GM21619 (cell line): ENCODE results near the gene POR.
A peak's percentile ranks its signal among the peaks of the same experiment; 100 is the strongest.
"Not testable (repeated sequence)": the region's sequence is repeated elsewhere in the genome, so short reads cannot be mapped to it uniquely, and the experiment has no call there.

Source experiments
- ATAC-seq: cut with Tn5 transposase; IDR thresholded peaks from one replicate; pipeline ENCODE4 v1.9.1; 2021; ENCODE audit not compliant: unreplicated experiment

POR gene

DNA sequence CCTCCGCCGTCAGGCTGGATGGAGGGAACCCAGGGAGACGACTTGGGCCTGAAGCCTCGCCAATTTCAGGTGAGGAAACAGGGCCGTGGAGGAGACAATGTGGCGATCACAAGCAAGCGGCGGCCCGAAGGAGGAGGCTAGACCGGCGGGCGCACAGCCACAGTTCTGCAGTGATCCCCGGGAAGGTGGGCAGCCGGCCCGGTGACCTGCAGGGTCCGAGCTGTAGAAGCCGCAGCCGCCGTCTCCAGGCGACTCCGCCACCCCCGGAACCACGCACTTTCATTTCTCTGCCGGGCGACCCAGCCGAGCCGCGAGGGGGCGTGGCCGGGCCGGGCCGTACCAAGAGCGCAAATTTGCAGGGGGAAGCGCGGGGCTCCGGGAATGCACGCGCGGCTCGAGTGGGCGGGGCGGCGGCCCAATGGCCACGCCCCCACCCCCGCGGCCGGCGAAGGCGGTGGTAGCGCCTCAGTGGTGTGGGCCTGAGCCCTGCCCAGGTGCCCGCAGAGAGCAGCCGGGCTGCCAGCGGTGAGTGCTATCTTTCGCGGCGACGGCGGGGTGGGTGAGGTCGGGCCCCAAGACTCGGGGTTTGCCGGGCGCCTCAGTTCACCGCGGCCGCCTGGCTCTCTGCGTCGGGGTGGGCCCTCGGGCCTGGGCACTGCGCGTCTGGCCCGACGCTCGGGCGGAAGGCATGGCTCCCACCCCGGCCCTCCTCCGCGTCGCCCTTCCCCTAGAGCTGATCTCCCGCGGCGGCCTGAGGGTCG lies at the start of gene POR:
POR (plus strand) TSS at position 501 of the 761 bp plus-strand sequence. CDS start 38,847 bp downstream, outside the sequence.
- ATAC-seq = peak; percentile 88

DNA sequence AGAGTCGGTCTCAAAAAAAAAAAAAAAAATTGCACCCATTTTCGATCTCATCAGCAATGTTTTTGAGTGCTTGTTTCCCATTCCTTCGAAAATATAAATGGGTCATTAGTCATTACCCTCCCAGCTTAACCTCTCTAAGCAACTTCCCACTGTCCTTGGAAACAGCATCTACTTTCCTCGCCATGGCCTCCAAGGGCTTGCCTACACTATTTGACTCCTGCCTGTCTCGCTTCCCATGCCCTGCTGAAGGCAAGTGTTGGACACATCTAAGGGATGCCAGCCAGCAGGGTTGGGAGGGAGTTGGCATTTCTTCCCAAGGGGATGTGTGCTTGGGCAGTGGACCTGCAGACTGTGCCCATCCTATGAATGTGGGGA lies 48.9 kb upstream of the POR start:
- ATAC-seq = no peak

DNA sequence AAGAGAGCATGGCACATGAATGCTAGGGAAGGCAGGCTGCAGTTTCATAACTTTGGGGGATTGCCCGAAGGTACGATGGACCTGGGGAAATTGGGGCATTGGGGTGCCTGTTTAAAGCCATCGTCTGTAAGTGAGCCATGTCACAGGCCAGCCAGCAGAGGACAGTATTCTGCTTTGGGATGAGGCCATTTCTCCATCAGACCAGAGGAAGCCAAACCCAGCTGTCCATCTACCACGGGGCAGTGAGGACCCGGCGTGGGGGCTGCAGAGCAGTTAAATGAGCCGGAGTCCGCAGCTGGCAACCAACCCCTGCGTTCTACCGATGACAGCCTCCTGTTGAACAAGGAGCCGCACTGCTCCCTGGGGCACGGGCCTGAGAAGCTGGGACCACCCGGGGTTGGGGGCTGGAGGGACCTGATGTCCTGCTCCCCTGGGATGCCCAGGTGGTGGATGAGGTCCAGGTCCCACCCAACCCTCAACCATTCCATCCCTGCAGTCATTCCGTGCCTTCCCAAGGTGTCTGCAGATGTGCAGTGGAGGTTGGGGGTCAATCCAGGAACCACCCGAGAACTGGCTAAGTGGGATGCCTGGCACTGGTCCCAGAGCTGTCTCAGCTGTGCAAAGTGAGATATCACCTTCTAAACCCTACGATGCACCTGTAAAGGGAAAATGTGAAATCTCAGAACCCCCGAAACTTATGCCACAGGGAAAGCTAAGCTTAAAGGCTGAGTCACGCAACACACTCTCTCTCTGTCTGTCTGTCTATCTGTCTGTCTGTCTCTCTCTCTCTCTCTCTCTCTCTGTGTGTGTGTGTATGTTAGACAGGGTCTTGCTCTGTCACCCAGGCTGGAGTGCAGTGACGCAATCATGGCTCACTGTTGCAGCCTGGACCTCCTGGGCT lies 48.2 kb upstream of the POR start:
- no peak for ATAC-seq

DNA sequence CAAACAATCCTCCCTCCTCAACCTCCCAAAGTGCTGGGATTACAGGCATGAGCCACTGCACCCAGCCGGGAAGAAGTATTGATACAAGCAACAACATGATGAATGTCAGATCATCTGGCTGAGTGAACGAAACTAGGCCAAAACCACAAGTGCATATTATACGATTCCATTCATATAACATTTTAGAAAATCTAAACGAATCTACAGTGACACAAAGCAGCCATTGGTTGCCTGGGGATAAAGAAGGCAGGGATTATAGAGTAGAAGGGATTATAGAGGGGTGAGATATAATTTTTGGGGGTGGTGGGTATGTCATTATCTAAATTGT lies 47.6 kb upstream of the POR start:
- no peak for ATAC-seq

DNA sequence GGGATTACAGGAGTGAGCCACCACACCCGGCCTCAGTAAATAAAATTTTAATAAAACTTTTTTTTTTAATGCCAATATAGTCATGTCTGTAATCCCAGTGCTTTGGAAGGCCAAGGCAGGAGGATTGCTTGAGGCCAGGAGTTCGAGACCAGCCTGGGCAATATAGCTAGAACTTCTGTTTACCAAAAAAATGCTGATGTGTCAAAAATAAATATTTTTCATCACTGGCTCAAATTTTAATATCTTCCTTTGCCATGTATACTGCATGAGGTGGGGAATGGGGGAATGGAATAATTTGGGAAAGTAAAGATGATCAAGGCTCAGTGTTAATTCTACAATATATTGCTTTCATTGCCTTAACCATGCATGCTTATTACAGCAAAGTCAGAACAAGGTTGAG lies 46.8 kb upstream of the POR start:
- no peak for ATAC-seq

DNA sequence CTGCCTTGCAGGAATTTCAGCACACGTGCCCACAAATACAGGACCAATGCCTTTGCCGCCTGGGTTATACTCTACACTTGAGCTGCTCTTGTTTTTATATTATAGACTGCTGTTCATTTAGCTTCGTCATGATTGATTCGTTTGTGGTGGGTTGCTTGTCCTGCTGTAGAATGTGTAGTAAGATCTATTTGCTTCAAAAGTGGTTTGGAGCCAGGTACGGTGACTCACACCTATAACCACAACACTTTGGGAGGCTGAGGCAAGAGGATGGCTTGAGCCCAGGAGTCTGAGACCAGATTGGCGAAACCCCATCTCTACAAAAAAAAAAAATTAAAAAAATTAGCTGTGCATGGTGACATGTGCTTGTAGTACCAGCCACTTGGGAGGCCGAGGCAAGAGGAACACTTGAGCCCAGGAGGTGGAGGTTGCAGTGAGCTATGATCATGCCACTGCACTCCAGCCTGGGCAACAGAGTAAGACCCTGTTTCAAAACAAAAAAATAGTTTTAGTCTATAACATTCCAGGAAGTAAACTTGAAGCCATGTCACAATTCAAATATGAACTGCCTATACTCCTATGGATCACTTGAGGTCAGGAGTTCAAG lies 45.1 kb upstream of the POR start:
- ATAC-seq = no peak

DNA sequence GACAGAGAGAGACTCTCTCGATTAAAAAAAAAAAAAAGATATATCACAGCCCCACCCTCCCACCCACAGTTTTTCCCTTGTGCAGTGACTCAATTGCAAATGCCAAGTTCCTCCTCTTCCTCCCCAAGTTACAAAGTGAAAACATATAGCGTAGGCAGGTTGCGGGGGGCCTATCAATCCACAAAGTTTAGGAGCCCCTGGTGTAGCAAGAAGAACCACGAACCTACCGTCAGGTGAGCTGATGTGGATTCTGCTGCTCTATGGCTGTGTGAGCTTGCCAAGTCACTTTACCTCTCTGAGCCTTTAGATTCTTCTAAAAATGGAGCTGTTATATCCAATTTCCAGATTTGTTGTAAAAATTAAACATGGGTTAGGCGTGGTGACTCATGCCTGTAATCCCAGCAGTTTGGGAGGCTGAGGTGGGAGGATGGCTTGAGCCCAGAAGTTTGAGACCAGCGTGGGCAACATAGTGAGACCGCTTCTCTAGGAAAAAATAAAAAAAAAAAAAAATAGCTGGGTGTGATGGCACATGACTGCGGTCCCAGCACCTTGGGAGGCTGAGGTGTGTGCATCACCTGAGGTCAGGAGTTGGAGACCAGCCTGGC lies 44.3 kb upstream of the POR start:
- ATAC-seq = no peak

DNA sequence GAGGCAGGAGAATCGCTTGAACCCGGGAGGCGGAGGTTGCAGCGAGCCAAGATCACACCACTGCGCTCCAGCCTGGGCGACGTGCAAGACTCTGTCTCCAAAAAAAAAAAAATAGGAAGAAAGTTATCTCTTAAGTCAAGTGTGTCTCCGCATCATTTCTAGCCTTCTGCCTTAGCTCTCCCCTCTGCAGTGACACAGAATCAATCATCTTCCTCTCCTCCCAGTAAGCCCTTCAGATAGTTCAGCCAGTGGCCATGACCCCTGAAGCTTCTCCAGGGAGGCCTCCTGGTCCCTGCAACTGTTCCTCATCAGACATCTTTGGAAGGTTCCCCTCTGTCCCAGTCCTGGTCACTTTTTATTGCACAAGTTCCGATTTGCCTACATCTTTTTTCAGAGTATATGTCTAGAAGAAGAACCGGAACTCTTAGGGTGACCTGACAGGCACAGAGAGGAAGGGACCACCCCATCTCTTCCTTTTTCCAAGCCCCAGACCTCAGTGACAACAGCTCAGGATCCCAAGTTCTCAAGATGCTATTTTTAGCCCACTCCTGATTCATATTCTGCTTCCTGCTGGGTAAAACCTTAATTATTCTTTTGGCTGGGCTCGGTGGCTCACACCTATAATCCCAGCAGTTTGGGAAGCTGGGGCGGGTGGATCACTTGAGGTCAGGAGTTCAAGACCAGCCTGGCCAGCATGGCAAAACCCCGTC lies 42.7 kb upstream of the POR start:
- no peak for ATAC-seq

DNA sequence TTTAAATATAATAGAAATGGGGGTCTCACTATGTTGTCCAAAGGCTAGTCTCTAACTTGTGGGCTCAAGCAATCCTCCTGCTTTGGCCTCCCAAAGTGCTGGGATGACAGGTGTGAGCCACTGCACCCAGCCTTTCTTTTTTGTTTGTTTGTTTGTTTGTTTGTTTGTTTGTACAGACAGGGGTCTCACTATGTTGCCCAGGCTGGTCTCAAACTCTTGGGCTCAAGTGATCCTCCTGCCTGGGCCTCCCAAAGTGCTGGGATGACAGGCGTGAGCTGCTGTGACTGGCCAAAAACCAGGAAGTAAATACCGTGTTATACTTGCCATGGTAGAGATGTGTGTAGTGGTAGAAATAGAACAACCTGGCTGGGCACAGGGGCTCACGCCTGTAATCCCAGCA lies 40.8 kb upstream of the POR start:
- ATAC-seq = not testable (repeated sequence)

DNA sequence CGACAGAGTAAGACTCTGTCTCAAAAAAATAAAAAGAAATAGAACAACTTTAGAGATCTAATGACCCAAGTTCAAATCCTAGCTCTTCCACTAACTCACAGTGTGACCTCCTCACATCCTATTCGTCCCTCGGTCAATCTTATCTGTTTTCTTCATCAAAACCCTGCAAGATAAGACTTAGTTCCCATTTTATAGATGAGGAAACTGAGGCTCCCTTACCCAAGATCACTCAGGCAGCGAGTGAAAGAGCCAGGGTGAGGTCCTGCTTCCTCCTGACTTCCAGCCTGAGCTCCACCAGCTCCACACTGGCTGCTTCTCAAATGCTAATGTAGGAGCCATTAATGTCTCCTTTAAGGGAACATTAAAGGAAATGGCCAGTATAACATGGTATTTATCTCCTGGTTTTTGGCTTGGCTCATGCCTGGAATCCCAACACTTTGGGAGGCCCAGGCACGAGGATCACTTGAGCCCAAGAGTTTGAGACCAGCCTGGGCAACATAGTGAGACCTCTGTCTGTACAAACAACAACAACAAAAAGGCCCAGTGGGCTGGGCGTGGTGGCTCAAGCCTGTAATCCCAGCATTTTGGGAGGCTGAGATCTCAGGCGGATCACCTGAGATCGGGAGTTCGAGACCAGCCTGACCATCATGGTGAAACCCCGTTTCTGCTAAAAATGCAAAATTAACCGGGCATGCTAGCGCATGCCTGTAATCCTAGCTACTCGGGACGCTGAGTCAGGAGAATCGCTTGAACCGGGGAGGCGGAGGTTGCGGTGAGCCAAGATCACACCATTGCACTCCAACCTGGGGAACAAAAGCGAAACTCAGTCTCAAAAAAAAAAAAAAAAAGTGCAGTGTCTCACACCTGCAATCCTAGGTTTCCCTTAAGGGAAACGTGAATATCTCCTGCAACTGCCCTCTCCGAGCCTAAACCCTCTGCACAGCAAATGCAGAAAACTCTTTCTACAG lies 39.6 kb upstream of the POR start:
- no peak for ATAC-seq

DNA sequence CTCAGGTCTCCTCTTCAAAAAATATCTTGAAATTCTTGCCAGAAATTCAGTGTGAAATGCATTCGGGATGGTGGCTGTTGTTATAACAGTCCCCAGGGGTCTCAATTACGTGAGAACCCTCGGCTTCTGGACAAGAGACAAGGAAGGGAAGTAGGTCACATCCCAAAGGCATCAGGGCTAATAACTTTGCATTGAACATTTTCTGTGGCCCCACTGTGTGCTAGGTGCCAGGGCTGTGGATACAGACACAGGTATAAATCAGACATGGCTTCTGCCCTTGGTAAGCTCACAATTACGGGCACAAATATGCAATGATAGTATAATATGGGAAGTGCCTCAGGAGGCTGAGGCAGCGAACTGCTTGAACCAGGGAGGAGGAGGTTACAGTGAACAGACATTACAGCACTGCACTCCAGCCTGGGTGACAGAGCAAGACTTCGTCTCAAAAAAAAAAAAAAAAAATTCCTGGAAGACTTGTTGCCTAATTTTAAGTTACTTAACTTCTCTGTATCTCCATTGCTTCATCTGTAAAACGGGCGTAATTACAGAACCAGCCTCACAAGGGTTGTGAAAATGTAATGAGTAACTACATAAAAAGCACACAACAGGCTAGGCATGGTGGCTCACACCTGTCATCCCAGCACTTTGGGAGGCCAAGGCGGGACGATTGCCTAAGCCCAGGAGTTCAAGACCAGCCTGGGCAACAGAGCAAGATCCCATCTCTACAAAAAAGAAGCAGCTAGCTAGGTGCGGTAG lies 38.7 kb upstream of the POR start:
- no peak for ATAC-seq

DNA sequence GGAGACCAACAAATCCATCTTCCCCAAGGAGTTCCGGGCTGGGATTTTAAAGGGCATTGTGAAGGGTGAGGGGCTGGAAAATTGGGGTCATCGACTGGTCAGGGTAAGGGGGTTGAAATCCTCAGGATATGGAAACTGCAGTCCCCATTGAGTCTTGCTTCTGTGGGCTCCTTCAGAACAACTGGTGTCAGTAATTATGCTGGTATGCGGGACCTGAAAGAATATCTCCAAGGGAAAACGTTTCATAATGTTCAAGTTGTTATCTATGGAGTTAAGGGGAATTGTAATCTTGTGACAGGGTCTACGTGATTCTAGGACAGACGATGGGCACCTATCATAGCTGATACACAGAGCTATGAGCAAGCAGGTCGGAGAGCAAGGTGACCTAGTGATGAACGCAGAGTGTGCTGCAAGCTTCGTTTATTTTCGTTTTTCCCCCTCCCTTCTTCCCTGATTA lies 36.6 kb upstream of the POR start:
- peak; percentile 32 for ATAC-seq

DNA sequence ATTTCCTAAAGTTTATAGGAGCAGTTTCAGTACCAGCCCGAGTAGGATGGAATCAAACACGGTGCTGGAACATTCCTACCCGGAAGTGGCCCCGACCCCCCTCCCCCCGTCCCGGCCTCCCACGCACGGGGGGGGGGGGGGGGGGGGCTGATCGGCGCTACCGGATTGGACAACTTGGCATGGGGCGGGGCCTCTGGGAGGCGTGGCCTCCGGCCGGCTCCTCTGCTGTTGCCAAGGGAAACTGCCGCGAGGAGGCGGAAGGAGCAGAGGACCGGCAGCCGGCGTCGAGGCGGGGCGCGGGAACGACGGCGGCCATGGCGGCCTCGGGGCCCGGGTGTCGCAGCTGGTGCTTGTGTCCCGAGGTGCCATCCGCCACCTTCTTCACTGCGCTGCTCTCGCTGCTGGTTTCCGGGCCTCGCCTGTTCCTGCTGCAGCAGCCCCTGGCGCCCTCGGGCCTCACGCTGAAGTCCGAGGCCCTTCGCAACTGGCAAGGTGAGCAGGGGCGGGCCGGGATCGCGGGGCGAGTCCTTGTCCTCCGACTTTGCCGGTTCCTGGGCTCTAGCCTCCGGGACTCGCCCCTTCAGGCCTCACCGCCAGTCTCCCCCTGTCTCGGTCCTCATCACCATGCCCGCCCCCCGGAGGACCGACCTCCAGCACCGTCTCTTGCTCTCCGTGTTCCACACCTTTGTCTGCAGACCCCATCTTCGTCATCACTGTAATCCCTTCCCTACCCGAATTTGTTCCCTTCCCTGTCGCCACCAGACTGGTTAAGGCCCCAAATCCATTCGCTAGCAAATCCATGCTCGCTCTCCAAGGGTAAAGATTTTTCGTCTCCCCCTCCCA lies 36.0 kb upstream of the POR start, which contains the start of gene RHBDD2:
RHBDD2 (plus strand) TSS at position 266 of the 843 bp plus-strand sequence; CDS start at position 315, 49 bp downstream.
- ATAC-seq = peak; percentile 93

DNA sequence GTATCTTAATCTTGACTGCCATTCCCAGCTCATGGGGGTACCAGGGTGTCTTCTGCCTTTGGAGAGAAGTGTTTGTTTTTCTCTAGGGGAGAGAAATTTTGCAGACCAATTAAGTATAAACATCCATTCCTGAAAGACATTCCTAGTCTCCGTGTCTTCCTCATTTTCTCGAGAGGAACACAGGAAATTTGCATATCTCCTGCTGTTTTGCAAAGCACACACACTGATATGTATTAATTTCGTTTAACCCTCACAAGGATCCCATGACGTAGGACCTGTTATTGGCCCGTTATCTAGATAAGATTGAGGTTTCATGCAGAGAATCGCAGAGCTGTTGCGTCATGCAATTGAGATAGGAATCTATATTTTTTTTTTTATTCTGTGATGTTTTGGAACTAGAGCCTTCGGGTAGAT lies 35.2 kb upstream of the POR start:
- no peak for ATAC-seq

DNA sequence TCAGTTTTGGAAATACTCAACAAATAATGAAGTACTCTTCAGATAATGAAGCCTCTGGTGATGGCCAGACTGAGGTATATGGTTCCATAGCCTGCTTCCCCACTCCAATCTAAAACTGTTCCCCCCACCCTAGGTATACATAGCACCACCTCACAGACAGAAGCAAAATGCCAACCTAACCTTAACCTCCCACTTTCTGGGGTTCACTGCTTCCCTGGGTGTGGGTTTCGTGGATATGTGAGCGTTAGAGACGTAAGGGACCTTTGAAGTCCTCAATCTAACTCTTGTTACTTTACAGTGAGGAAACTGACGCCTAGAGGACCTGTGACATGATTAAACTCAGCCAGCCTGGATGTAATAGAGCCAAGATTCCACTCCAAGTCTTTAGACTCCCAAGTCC lies 34.7 kb upstream of the POR start:
- ATAC-seq = no peak

DNA sequence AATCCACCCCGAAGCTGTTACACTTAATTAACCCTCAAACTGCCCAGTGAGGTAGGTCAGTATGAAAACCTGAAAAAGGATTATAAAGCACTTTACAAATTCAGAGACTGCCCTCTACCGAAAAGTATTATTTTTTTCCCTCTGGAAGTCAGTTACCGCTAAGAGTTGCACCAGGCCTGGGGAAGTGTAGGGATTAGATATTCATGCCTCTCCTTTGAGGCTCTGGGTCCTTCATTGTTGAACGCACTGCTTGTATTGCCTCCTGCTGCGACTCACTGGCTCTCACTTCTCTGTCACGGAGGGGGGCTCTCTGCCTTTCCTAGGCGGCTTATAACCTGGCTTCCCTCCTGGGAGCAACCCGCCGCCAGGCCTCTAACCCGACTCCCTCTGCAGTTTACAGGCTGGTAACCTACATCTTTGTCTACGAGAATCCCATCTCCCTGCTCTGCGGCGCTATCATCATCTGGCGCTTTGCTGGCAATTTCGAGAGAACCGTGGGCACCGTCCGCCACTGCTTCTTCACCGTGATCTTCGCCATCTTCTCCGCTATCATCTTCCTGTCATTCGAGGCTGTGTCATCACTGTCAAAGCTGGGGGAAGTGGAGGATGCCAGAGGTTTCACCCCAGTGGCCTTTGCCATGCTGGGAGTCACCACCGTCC lies 33.4 kb upstream of the POR start:
- ATAC-seq = no peak

DNA sequence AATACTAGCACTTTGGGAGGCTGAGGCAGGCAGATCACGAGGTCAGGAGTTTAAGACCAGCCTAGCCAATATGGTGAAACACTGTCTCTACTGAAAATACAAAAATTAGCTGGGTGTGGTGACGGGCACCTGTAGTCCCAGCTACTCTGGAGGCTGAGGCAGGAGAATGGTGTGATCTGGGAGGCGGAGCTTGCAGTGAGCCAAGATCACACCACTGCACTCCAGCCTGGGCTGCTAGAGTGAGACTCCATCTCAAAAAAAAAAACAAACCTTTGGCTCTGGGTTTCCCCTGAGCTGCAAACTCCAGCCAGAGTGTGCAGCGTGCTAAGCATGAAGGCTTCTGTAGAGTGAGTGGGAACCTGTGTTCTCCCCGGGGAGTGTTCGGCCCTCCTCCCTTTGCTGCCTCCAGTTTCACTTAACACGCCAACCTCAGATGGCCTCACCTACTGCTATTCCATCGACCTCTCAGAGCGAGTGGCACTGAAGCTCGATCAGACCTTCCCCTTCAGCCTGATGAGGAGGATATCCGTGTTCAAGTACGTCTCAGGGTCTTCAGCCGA lies 31.6 kb upstream of the POR start:
- ATAC-seq = not testable (repeated sequence)
